HG02970 (cell line): ENCODE results near the gene TMPRSS2.

Source experiments
- ATAC-seq: cut with Tn5 transposase; IDR thresholded peaks from one replicate; pipeline ENCODE4 v1.9.1; 2021; ENCODE audit warnings: mild to moderate bottlenecking, moderate library complexity, moderate number of reproducible peaks; ENCODE audit not compliant: unreplicated experiment, low FRiP score

TMPRSS2 gene

GRCh38 chr21:41483973-41484372 is 24.0 kb downstream of the TMPRSS2 start:
- ATAC-seq: no peak

- no peak for ATAC-seq
These were observed 24.5 kb downstream of the TMPRSS2 start for GRCh38 chr21:41483415-41483814.

- no peak for ATAC-seq
These were observed 25.0 kb downstream of the TMPRSS2 start for GRCh38 chr21:41482980-41483379.

- no peak for ATAC-seq
These were observed 25.7 kb downstream of the TMPRSS2 start for GRCh38 chr21:41482301-41482700.

GRCh38 chr21:41481191-41481590 is 26.8 kb downstream of the TMPRSS2 start:
- no peak for ATAC-seq

GRCh38 chr21:41480086-41480690 is 27.8 kb downstream of the TMPRSS2 start:
- no peak for ATAC-seq

GRCh38 chr21:41479686-41480085 is 28.3 kb downstream of the TMPRSS2 start:
- ATAC-seq: no peak

- ATAC-seq: no peak
These were observed 29.4 kb downstream of the TMPRSS2 start for GRCh38 chr21:41478319-41479177.

- no peak for ATAC-seq
These were observed 30.2 kb downstream of the TMPRSS2 start for GRCh38 chr21:41477641-41478318.

- ATAC-seq: no peak
These were observed 32.1 kb downstream of the TMPRSS2 start for GRCh38 chr21:41475714-41476420.

GRCh38 chr21:41472753-41473548 is 35.0 kb downstream of the TMPRSS2 start:
- ATAC-seq: no peak

GRCh38 chr21:41470054-41470453 is 37.9 kb downstream of the TMPRSS2 start:
- no peak for ATAC-seq

- ATAC-seq: no peak
These were observed 41.7 kb downstream of the TMPRSS2 start for GRCh38 chr21:41466024-41466820.

- ATAC-seq: no peak
These were observed 42.7 kb downstream of the TMPRSS2 start for GRCh38 chr21:41465176-41465781.

GRCh38 chr21:41460578-41461527 is 47.1 kb downstream of the TMPRSS2 start:
- ATAC-seq: no peak

- ATAC-seq: no peak
These were observed 47.9 kb downstream of the TMPRSS2 start for GRCh38 chr21:41459884-41460534.

GRCh38 chr21:41458559-41458958 is 49.4 kb downstream of the TMPRSS2 start:
- ATAC-seq: no peak
